Fibroblast of pulmonary artery (primary cell): ENCODE data around the gene MTCL3.

Experiments used
- DNase-seq: peaks from one replicate; pipeline ENCODE4 v3.0.0-alpha.2; 2010; ENCODE audit warnings: low read depth
- H3K4me3 ChIP-seq: replicated peaks from 2 replicates; pipeline ENCODE4 v1.5.1; 2011; ENCODE audit warnings: low read depth, mild to moderate bottlenecking, control low read depth, low read length, moderate library complexity
- TF ChIP-seq, protein P1 (sequence below): IDR thresholded peaks from 2 replicates; pipeline ENCODE4 v1.5.1; 2011; ENCODE audit warnings: mild to moderate bottlenecking, control low read depth, low read length, inconsistent platforms; ENCODE audit errors: missing control alignments

The MTCL3 gene

DNA sequence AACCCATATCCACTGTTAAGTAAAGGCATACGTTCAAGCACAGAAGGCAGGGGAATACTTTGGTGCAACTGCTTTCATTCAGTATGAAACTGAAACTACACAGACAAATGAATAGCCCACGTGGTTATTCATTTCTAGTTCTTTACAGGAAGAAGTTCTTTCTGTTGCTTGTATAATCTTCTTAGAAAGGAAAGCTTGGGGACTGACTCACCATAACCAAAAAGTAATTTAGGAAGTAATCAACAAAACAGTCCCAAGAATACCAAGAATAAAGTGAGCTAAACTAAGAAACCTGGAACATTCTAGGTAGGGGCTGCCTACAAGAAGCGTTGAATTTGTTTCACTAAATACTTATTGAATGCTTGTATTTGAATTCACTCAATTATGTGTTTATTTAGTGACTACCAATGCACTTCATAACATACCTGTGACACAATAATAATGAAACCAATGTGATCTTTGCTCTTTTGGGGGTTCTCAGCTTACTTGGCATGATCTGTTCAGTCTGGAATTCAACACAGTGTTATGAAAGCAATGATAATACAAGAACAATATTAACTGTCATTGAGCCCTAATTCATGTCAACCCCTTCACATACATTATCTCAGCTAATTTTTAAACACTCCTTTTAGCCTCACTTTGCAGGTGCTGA, 34.8 kb downstream of the MTCL3 start:
- TF ChIP-seq, protein P1, sequence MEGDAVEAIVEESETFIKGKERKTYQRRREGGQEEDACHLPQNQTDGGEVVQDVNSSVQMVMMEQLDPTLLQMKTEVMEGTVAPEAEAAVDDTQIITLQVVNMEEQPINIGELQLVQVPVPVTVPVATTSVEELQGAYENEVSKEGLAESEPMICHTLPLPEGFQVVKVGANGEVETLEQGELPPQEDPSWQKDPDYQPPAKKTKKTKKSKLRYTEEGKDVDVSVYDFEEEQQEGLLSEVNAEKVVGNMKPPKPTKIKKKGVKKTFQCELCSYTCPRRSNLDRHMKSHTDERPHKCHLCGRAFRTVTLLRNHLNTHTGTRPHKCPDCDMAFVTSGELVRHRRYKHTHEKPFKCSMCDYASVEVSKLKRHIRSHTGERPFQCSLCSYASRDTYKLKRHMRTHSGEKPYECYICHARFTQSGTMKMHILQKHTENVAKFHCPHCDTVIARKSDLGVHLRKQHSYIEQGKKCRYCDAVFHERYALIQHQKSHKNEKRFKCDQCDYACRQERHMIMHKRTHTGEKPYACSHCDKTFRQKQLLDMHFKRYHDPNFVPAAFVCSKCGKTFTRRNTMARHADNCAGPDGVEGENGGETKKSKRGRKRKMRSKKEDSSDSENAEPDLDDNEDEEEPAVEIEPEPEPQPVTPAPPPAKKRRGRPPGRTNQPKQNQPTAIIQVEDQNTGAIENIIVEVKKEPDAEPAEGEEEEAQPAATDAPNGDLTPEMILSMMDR = no peak
- peak overlapping the region; percentile 8 for H3K4me3 ChIP-seq
- peak; percentile 51 for DNase-seq

DNA sequence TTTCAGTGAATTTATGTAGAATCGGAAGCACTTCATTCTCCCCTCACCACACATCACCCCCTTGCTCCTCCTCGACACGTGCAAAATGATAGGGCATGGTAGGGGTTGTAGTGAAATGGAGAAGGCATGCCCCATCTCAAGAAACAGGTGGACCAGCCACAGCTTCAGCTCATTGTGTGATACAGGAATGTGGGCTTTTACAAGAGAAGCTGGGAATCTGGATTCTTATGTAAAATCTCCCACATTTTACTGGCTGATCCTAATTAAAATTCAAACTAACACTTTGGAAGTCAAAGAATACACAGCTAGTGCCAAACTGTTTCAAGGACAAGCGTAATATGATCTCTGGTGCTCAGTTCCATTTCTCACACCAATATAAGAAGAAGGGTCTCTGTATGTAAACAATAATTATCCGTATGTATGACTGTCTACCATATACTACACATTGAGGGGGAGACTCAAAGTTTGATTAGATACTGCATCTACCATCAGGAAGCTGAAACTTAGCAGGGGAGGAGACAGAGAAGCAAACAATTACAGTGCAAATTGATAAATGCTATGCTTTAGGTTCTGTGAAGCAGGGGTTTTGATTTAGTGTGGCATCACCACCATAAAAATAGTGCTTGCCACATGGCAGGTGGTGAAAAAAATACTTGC, 35.6 kb downstream of the MTCL3 start:
- no peak for DNase-seq
- H3K4me3 ChIP-seq = no peak overlapping the region
- TF ChIP-seq, protein P1 = no peak

DNA sequence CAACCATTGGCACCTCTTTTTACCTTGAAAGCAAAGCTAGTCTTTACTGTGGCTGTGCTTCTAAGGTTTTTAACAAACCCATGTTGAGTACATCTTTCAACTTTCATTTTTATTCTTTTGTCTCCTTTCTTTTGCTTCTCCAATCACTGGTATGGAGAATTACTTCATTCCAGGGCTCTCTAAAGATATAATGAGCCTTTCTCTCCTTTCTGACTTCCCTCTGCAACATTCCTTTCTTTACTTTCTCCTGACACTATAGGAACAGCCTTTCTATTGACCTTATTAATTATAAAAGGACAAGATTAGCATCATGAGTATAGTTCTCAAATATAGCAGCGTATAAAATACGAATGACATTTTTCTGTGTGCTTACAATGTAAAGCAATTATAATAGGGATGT, 36.8 kb downstream of the MTCL3 start:
- H3K4me3 ChIP-seq = no peak overlapping the region
- TF ChIP-seq, protein P1 = no peak
- no peak for DNase-seq

DNA sequence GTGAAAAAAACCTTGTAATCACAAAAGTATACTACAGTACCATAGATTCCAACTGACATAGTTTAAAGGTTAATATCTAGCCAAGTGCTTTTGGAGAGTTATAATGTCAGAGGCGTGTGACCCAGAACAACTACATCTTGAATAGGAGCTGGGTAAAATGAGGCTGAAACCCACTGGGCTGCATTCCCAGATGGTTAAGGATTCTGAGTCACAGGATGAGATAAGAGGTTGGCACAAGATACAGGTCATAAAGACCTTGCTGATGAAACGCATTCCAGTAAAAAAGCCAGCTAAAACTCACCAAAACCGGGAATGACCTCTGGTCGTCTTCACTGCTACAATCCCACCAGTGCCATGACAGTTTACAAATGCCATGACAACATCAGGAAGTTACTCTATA, 37.5 kb downstream of the MTCL3 start:
- H3K4me3 ChIP-seq = no peak overlapping the region
- DNase-seq = peak; percentile 73
- TF ChIP-seq, protein P1 = no peak

DNA sequence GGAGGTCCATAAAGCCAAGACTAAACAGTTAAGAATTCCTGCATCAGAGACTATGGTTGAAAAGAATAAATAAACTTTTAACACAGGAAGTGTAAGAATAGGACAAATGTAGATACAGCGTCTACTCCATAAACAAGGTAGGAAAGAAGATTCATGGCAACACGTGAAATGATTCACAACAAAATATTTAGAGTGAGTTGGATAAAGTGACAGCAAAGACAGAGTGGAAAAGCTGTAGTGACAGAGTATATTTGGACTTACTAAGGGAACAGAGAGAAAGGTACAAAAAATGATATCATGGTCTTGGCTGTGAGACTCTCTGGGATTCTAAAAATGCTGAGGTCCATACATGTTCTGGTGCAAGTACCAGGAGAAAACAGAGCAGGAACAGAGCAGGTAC, 38.0 kb downstream of the MTCL3 start:
- no peak for DNase-seq
- TF ChIP-seq, protein P1 = no peak
- H3K4me3 ChIP-seq = no peak overlapping the region

DNA sequence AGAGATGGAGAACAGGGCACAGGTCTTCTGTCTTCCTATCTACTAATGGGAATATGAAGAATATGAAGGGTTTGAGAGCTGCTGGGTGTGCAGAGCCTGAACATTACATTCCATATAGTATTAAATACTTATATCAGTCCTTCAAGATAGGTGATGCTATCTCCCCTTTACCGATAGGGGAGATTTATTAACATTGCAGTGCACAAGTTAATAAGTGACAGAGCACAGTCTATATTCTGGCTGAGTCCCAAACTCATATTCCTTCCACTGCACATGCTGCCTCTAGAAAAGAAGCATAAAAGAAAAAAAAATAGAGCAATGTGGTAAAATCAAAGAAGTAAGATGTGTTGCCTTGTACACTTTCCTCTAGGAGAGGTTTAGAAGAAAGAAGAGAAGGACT, 41.5 kb downstream of the MTCL3 start:
- DNase-seq = no peak
- no peak overlapping the region for H3K4me3 ChIP-seq
- TF ChIP-seq, protein P1 = no peak

DNA sequence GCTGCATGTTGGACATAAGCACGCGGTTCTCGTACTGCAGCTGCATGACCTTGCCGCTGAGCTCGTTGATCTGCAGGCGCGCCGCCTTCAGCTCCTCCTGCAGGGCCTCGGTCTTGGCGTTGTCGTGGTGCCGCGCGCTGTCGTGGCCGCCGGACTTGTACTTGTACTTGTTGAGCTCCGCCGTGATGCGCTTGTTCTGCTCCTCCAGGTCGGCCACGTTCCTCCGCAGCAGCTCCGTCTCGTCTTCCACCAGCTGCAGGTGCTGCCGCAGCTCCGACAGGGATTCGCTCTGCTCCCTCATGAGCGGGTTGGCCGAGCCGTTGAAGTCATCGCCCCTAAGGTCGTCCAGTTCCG, 43.3 kb downstream of the MTCL3 start:
- no peak overlapping the region for H3K4me3 ChIP-seq
- TF ChIP-seq, protein P1 = no peak
- DNase-seq = no peak
